Lower leg skin (tissue), 4 donors: ENCODE results near the gene TBC1D22A. TPM values are rescaled to one million over a fixed set of nuclear protein-coding genes. Genes with fewer than 3 reads are reported as not detected.

Experiments
- DNase-seq, 2 donors: peaks; one replicate each; pipeline ENCODE4 v3.0.0-alpha.2; 2019; ENCODE audit warnings: low spot score in 2 of 2
- H3K4me3 ChIP-seq: fragments of 200-600 bp; sonication (generic); 2 replicates; pipeline ENCODE4 v1.5.1; 2017; ENCODE audit warnings: mild to moderate bottlenecking, low read depth; ENCODE audit not compliant: poor library complexity, severe bottlenecking
- CTCF ChIP-seq, 3 donors: fragments of 450-650 bp; IDR thresholded peaks; one replicate each; pipeline ENCODE4 v1.5.1; 2016; ENCODE audit warnings: antibody characterized with exemption in 3 of 3, mild to moderate bottlenecking in 3 of 3, moderate library complexity in 2 of 3
- POLR2A ChIP-seq, 2 donors: fragments of 450-650 bp; IDR thresholded peaks; one replicate each; pipeline ENCODE4 v1.6.1; 2016 to 2017; ENCODE audit warnings: antibody characterized with exemption in 2 of 2, mild to moderate bottlenecking in 1 of 2, moderate library complexity in 1 of 2
- WGBS, 2 donors: methylation state at CpG; one replicate each; pipeline ENCODE4 v1.1.5; 2018; 5-methylcytosine and 5-hydroxymethylcytosine counted together
- intact Hi-C: fragments of 100-400 bp; cut with DNase I; formaldehyde crosslinking; loops from one replicate; pipeline ENCODE4 v1.15.0; 2023; ENCODE audit warnings: low total_unique reads
- total RNA-seq, 4 donors: library from RNA; depleted of rRNA; stranded (reverse); fragments of >200 nt; gene quantifications; one replicate each; pipeline ENCODE4 v1.1.0, GENCODE V29; 2016

Gene TBC1D22A
- total RNA-seq, 4 donors from 2014 or later = 21.8 to 32.3 (median 31.6) TPM

GRCh38 chr22:47071807-47072641 is 309.6 kb downstream of the TBC1D22A start:
- intact Hi-C loops = no loop called here

DNA sequence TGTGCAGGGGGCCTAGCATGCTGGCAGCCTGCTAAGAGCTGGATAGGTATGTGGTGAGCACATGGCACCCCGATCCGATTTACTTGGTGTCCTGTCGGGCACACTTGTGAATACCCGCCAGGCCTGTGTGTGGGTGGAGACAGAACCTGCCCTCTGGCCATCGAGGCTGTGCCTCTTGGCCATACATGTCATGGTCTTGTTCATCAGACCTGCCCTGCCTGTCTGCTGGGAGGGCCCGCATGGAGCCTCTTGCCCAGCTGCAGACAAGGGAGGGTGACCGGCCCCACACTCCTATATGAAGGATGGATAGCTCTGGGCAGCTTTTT is 310.2 kb downstream of the TBC1D22A start:
- intact Hi-C loops = no loop called here

More at GRCh38 chr22:47071807-47072641, 309.6 kb downstream of the TBC1D22A start:
- no peak for TF ChIP-seq CTCF (IDR thresholded peaks at IDR 0.05)
- no peak for TF ChIP-seq POLR2A (IDR thresholded peaks at IDR 0.05)
- no peak overlapping the region for H3K4me3 ChIP-seq
- 81 to 85% methylated on average over 13 of the region's 13 CpGs for WGBS, 2 donors
- peak in 1 of 2 donors; percentile 70 for DNase-seq

DNA sequence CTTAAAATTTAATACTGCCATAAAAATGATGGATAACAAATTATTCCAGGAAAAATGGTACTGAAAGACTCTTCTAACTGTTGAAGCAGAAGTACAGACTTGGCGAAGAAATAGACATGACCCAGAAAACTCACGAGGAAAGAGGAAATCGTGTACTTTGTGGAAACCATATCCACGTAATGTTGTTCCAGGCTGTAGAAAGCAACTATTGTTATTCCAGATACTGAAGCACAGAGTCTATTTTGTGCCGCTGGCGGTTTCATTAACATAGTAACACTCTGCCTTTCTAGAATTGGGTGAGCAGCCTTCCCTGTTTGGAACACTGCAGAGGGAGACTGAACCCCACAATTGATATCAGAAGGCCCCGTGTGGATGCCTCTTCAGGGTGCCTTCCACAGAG is 310.6 kb downstream of the TBC1D22A start:
- H3K4me3 ChIP-seq = no peak overlapping the region
- intact Hi-C loops = no loop called here
- no peak for DNase-seq
- 89 to 92% methylated on average over 7 of the region's 7 CpGs for WGBS, 2 donors
- TF ChIP-seq POLR2A (IDR thresholded peaks at IDR 0.05) = no peak
- TF ChIP-seq CTCF (IDR thresholded peaks at IDR 0.05) = no peak

More for the DNA sequence above, 310.2 kb downstream of the TBC1D22A start:
- WGBS, 2 donors = 90 to 98% methylated on average over 4 to 7 of the region's 7 CpGs
- H3K4me3 ChIP-seq = no peak overlapping the region
- TF ChIP-seq CTCF (IDR thresholded peaks at IDR 0.05) = no peak
- TF ChIP-seq POLR2A (IDR thresholded peaks at IDR 0.05) = no peak
- peak in 1 of 2 donors; percentile 74 for DNase-seq

DNA sequence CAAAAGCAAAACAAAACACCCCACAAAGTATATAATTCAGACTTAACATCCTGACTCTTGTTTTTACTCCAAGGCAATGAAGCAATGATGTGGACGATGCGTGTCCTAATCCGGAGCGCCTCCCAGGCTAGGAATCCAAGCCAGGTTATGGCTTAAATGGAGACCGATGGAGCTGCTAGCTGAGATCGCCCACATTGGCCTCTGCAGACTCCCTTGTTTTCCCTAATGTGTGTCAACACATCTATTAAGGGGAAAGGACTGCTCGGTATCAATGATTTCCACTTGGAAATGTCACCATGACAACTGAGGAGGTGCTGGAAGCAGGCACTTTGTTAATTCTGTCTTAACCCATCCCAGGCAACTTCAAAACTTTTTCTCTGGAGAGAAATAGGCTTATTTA is 311.7 kb downstream of the TBC1D22A start:
- no peak for TF ChIP-seq CTCF (IDR thresholded peaks at IDR 0.05)
- TF ChIP-seq POLR2A (IDR thresholded peaks at IDR 0.05) = no peak
- no peak for DNase-seq
- no peak overlapping the region for H3K4me3 ChIP-seq
- 97% methylated on average over 7 of the region's 7 CpGs for WGBS, 2 donors
- intact Hi-C loops = no loop called here

- intact Hi-C loops = no loop called here
- TF ChIP-seq CTCF (IDR thresholded peaks at IDR 0.05) = no peak
- TF ChIP-seq POLR2A (IDR thresholded peaks at IDR 0.05) = no peak
- DNase-seq = no peak
- no peak overlapping the region for H3K4me3 ChIP-seq
Observed at GRCh38 chr22:47075568-47075967, 313.1 kb downstream of the TBC1D22A start.

GRCh38 chr22:47076758-47077157 is 314.3 kb downstream of the TBC1D22A start:
- TF ChIP-seq POLR2A (IDR thresholded peaks at IDR 0.05) (no peak), CTCF (IDR thresholded peaks at IDR 0.05) (no peak)
- no peak overlapping the region for H3K4me3 ChIP-seq
- 95 to 96% methylated on average over 2 of the region's 2 CpGs for WGBS, 2 donors
- intact Hi-C loops = no loop called here
- DNase-seq = no peak
